PC-3 (cell line): ENCODE measurements around the gene PSMD2.

Experiments
- CTCF ChIP-seq: fragments of 300-600 bp; sonication (generic); conservative IDR thresholded peaks from 2 replicates; pipeline ENCODE4 v1.5.1; 2017; ENCODE audit warnings: antibody characterized with exemption, low read depth, mild to moderate bottlenecking, low read length
- EZH2 ChIP-seq: fragments of 300-600 bp; sonication (generic); IDR thresholded peaks from one replicate; pipeline ENCODE4 v1.6.1; 2017; ENCODE audit warnings: antibody characterized with exemption, mild to moderate bottlenecking, low read length; ENCODE audit not compliant: unreplicated experiment

DNA sequence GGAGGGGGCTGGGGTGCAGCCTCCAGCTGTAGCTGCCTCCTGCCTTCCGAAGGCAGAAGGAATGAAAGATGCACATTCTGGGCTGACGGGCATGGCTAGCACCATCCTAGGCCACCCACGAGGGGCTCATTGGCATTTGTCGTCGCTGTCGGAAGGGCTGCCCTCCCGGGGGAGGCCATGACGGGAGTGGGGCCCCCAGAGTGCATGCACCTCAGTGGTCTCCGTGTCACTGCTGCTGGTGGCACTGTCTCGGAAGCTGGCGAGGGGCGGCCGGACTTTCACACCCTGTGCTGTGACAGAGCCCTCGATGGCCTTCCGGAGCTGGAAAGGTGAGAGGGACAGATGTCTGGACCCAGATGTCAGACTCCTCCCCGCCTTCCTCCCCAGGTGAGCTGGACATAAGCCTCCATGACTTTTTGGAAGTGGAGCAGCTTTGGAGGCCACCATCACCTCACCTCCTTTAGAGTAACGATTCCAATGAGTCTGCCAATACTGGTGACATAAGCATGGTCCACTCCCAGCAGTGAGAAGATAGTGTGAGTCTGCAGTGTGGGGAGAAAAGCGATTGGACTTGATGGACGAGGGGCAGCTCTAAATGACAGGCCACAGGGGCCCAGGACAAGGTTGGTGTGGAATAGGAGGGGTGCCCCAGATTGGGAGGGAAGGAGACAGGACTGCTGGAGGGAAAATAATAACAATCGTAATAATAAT lies 47.6 kb downstream of the PSMD2 start:
- TF ChIP-seq CTCF = no peak
- no peak for TF ChIP-seq EZH2
